Keratinocyte (primary cell): ENCODE measurements around the gene CREB3L2. TPM values are rescaled to one million over a fixed set of nuclear protein-coding genes. Genes with fewer than 3 reads are reported as not detected.

Source experiments
- DNase-seq: peaks from one replicate; pipeline ENCODE4 v3.0.0-alpha.2; 2011; ENCODE audit warnings: low read depth, missing footprints, low spot score
- FAIRE-seq: peaks from 2 replicates; lab custom pipeline; 2011; peaks lifted over from hg19 to GRCh38; lab: Jason Lieb, UNC
- H2AFZ ChIP-seq: 2 replicates; pipeline ENCODE4 v1.6.0; 2012; ENCODE audit warnings: low read length, control low read depth, inconsistent platforms; ENCODE audit not compliant: control insufficient read depth
- H3K27ac ChIP-seq: 2 replicates; pipeline ENCODE4 v1.5.1; 2011; ENCODE audit warnings: low read length; ENCODE audit not compliant: control insufficient read depth, insufficient read depth
- H3K27me3 ChIP-seq: 3 replicates; pipeline ENCODE4 v1.6.0; 2011; ENCODE audit warnings: low read length; ENCODE audit not compliant: control insufficient read depth, insufficient read depth; ENCODE audit errors: extremely low read depth
- H3K36me3 ChIP-seq, 2 experiments: 2 replicates in 1 of 2; 3 replicates in 1 of 2; pipeline ENCODE4 v1.5.1; 2011; ENCODE audit warnings: low read length in 2 of 2, mild to moderate bottlenecking in 1 of 2; ENCODE audit not compliant: control insufficient read depth in 2 of 2, insufficient read depth in 2 of 2; ENCODE audit errors: extremely low read depth in 1 of 2
- H3K4me1 ChIP-seq: 3 replicates; pipeline ENCODE4 v1.5.1; 2011; ENCODE audit warnings: low read length; ENCODE audit not compliant: control insufficient read depth, insufficient read depth; ENCODE audit errors: extremely low read depth
- H3K4me2 ChIP-seq: 3 replicates; pipeline ENCODE4 v1.6.0; 2011; ENCODE audit warnings: low read depth, low read length; ENCODE audit not compliant: control insufficient read depth, insufficient read depth; ENCODE audit errors: extremely low read depth
- H3K4me3 ChIP-seq, 3 experiments: fragments of 200-600 bp in 1 of 3; sonication (generic) in 1 of 3; 2 replicates in 2 of 3; 3 replicates in 1 of 3; pipeline ENCODE4 v1.5.1; 2011 to 2016; ENCODE audit warnings: low read length in 3 of 3, mild to moderate bottlenecking in 3 of 3, control low read depth in 2 of 3, inconsistent platforms in 1 of 3, low read depth in 1 of 3, mixed read lengths in 1 of 3, mixed run types in 1 of 3, moderate library complexity in 1 of 3; ENCODE audit not compliant: control insufficient read depth in 2 of 3, insufficient read depth in 2 of 3; ENCODE audit errors: extremely low read depth in 1 of 3
- H3K79me2 ChIP-seq: 2 replicates; pipeline ENCODE4 v1.6.0; 2012; ENCODE audit warnings: low read length; ENCODE audit not compliant: control insufficient read depth, insufficient read depth
- H3K9ac ChIP-seq: 3 replicates; pipeline ENCODE4 v1.6.0; 2011; ENCODE audit warnings: low read length; ENCODE audit not compliant: control insufficient read depth, insufficient read depth; ENCODE audit errors: extremely low read depth
- H3K9me1 ChIP-seq: 3 replicates; pipeline ENCODE4 v1.6.0; 2011; ENCODE audit warnings: low read length; ENCODE audit not compliant: control insufficient read depth, insufficient read depth; ENCODE audit errors: extremely low read depth
- H3K9me3 ChIP-seq: 2 replicates; pipeline ENCODE4 v1.5.1; 2012; ENCODE audit warnings: low read depth, low read length; ENCODE audit not compliant: control insufficient read depth
- H4K20me1 ChIP-seq: 3 replicates; pipeline ENCODE4 v1.6.0; 2011; ENCODE audit warnings: low read length; ENCODE audit not compliant: control insufficient read depth, insufficient read depth; ENCODE audit errors: extremely low read depth
- EZH2 ChIP-seq: IDR thresholded peaks from one replicate; pipeline ENCODE4 v1.6.1; 2012; ENCODE audit warnings: inconsistent platforms, mild to moderate bottlenecking, low read length, moderate library complexity
- dilution Hi-C: fragments of 300-500 bp; cut with MboI; formaldehyde crosslinking; loops from one replicate; pipeline ENCODE4 v1.7.0; 2020; ENCODE audit warnings: low sequenced_read_pairs; ENCODE audit not compliant: extremely low pct_ligation_motif_present
- polyA plus RNA-seq, 5 experiments: library from polyadenylated mRNA; depleted of rRNA in 3 of 5; stranded (reverse) in 3 of 5; stranded (forward) in 1 of 5; unstranded in 1 of 5; fragments of >200 nt; gene quantifications; 1 replicate in 1 of 5; 2 replicates in 3 of 5; 3 replicates in 1 of 5; pipeline versions ENCODE4 v1.2.1 to v1.2.3, GENCODE V29; 2011 to 2012; ENCODE audit warnings: missing spikeins in 2 of 5, low read depth in 1 of 5, low replicate concordance in 1 of 5
- TF ChIP-seq, protein P1 (sequence below), 3 experiments: IDR thresholded peaks in 1 of 3; conservative IDR thresholded peaks in 1 of 3; optimal IDR thresholded peaks in 1 of 3; 2 replicates in 2 of 3; 3 replicates in 1 of 3; pipeline versions ENCODE3 to v1.5.1; 2011; ENCODE audit warnings: low read length in 3 of 3, mild to moderate bottlenecking in 3 of 3, moderate library complexity in 2 of 3, control low read depth in 1 of 3, inconsistent platforms in 1 of 3; ENCODE audit not compliant: insufficient read depth in 2 of 3; ENCODE audit errors: extremely low read depth in 1 of 3

Gene CREB3L2
- polyA plus RNA-seq, 1 donor (not counting 4 experiments of a cell fraction or from before 2014, with no cell fraction given) = 12.8 TPM

DNA sequence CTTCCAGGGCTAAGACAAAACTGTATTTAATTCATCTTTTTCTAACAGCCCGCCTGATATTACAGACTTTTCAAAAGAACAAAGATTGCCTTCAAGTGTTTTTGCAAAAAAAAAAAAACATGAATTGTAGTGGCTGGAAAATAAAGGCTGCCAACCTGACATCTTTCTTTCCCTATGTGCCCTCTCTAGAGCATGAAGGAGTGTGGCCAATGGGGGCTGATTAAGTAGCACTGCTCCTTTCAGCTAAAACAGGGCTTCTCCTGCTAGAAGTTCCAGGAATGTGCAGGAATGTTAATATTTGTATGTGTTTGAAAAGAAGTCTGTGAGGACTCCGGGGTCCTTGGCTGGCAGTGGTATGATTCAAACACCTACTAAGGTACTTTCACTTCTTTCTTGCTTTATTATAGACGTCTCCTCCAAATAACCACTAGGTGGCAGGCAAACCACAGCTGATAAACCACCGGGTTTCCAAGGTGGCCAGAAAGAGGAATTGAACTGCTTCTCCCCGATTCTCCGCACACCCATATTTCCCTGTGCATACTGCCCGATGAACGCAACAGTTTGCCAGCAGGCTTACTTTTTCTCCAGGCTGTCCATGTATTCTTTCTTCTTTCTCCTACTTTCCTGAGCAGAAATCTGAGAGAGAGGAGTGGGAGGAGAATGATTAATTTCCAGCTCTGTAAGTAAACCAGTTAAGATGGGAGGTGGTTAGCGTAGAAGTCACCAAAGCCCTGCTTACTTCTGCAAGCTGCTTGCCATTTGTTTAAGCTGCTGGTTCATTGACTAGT lies 98.3 kb downstream of the CREB3L2 start:
- no peak overlapping the region for H3K9ac ChIP-seq
- H3K9me1 ChIP-seq = no peaks in the 10 kb centered on the region
- H3K9me3 ChIP-seq = no peaks in the 10 kb centered on the region
- DNase-seq (peak; percentile 26), FAIRE-seq (peak; percentile 53)
- no peaks in the 10 kb centered on the region for H4K20me1 ChIP-seq
- no peak overlapping the region for H3K27ac ChIP-seq
- no peaks in the 10 kb centered on the region for H3K79me2 ChIP-seq
- TF ChIP-seq, protein P1, sequence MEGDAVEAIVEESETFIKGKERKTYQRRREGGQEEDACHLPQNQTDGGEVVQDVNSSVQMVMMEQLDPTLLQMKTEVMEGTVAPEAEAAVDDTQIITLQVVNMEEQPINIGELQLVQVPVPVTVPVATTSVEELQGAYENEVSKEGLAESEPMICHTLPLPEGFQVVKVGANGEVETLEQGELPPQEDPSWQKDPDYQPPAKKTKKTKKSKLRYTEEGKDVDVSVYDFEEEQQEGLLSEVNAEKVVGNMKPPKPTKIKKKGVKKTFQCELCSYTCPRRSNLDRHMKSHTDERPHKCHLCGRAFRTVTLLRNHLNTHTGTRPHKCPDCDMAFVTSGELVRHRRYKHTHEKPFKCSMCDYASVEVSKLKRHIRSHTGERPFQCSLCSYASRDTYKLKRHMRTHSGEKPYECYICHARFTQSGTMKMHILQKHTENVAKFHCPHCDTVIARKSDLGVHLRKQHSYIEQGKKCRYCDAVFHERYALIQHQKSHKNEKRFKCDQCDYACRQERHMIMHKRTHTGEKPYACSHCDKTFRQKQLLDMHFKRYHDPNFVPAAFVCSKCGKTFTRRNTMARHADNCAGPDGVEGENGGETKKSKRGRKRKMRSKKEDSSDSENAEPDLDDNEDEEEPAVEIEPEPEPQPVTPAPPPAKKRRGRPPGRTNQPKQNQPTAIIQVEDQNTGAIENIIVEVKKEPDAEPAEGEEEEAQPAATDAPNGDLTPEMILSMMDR (optimal IDR thresholded peaks at IDR 0.05 in 1 of 3, IDR thresholded peaks at IDR 0.05 in 1 of 3, conservative IDR thresholded peaks at IDR 0.05 in 1 of 3; ENCODE audit: extremely low read depth in 1 of 3, insufficient read depth in 2 of 3, low read length in 3 of 3) = peak; percentile 64 to 71 (median 70)
- no peak for TF ChIP-seq EZH2
- no peaks in the 10 kb centered on the region for H3K4me1 ChIP-seq
- no peaks in the 10 kb centered on the region for H3K27me3 ChIP-seq
- no peak overlapping the region for H2AFZ ChIP-seq
- H3K4me3 ChIP-seq = no peak overlapping the region
- dilution Hi-C loops = no loop called here
- no peak overlapping the region for H3K4me2 ChIP-seq
- H3K36me3 ChIP-seq = peaks cover 9 to 16% of the 10 kb centered on the region in 2 experiments

DNA sequence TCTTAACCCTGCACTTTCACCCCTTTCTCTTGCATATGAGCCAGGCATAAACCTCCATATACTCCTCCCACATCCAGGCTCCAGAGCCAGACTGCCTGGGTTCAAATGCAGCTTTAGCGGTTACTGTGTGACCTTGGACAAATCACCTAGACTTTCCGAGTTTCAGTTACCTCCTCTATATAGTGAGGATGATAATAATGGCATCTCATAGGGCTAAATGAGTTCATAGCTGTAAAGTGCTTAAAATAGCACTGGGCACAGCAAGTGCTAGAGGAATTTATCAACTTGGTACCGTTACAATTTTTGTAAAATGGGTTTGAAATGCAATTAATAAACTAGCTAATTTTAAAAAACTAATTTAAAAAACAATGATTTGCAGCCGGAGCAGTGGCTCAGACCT lies 101.7 kb downstream of the CREB3L2 start:
- Histone ChIP-seq H3K27me3 (no peaks in the 10 kb centered on the region), H3K27ac (no peak overlapping the region), H3K4me2 (no peak overlapping the region), H4K20me1 (no peaks in the 10 kb centered on the region), H3K9me3 (no peaks in the 10 kb centered on the region), H3K4me1 (no peaks in the 10 kb centered on the region), H3K9ac (no peak overlapping the region), H3K4me3 (no peak overlapping the region), H2AFZ (no peak overlapping the region), H3K9me1 (no peaks in the 10 kb centered on the region), H3K36me3 (peaks cover 15% of the 10 kb centered on the region in 2 experiments), H3K79me2 (no peaks in the 10 kb centered on the region)
- FAIRE-seq = no peak
- DNase-seq = no peak
- TF ChIP-seq EZH2 = no peak
- TF ChIP-seq, protein P1 (optimal IDR thresholded peaks at IDR 0.05 in 1 of 3, IDR thresholded peaks at IDR 0.05 in 1 of 3, conservative IDR thresholded peaks at IDR 0.05 in 1 of 3; ENCODE audit: extremely low read depth in 1 of 3, insufficient read depth in 2 of 3, low read length in 3 of 3) = no peak
- dilution Hi-C loops = no loop called here
